LNCAP (cell line): ENCODE data around the gene CTDP1.

Experiments used
- CTCF ChIP-seq: fragments of 450-650 bp; IDR thresholded peaks from 2 replicates; pipeline ENCODE4 v1.5.1; 2017; ENCODE audit warnings: mild to moderate bottlenecking

The CTDP1 gene

GRCh38 chr18:79712206-79712857 is 32.7 kb downstream of the CTDP1 start:
- no peak for TF ChIP-seq CTCF

- TF ChIP-seq CTCF, result no peak
These were observed 33.7 kb downstream of the CTDP1 start for GRCh38 chr18:79713341-79713740.

GRCh38 chr18:79714531-79715240 is 35.1 kb downstream of the CTDP1 start:
- no peak for TF ChIP-seq CTCF

- TF ChIP-seq CTCF, result no peak
These were observed 35.7 kb downstream of the CTDP1 start for GRCh38 chr18:79715280-79715679.

GRCh38 chr18:79717059-79717458 is 37.5 kb downstream of the CTDP1 start:
- TF ChIP-seq CTCF, result no peak

- TF ChIP-seq CTCF, result no peak
These were observed 38.0 kb downstream of the CTDP1 start for GRCh38 chr18:79717555-79718074.

GRCh38 chr18:79718126-79718525 is 38.5 kb downstream of the CTDP1 start:
- TF ChIP-seq CTCF, result no peak
